HepG2 (cell line): ENCODE results near the gene CD7. TPM values are rescaled to one million over a fixed set of nuclear protein-coding genes. Genes with fewer than 3 reads are reported as not detected.

ENCODE experiments used
- ATF1 ChIP-seq: IDR thresholded peaks from 2 replicates; pipeline ENCODE4 v1.6.1; 2016; ENCODE audit warnings: mild to moderate bottlenecking, control low read depth
- BATF2 ChIP-seq: sonication (generic); formaldehyde crosslinking; IDR thresholded peaks from 2 replicates; pipeline ENCODE4 v1.8.0; 2022; ENCODE audit warnings: mild to moderate bottlenecking, missing genetic modification reagents, moderate library complexity
- CBX1 ChIP-seq: IDR thresholded peaks from one replicate; pipeline ENCODE4 v1.6.1; 2016; ENCODE audit warnings: antibody characterized with exemption, low read depth
- CSRNP1 ChIP-seq: sonication (generic); formaldehyde crosslinking; IDR thresholded peaks from 2 replicates; pipeline ENCODE4 v1.8.1; 2023; ENCODE audit warnings: mild to moderate bottlenecking, missing genetic modification reagents
- HBP1 ChIP-seq: IDR thresholded peaks from 2 replicates; pipeline ENCODE4 v1.6.1; 2016; ENCODE audit warnings: low read depth, control low read depth
- NR0B2 ChIP-seq: sonication (generic); formaldehyde crosslinking; IDR thresholded peaks from 2 replicates; pipeline ENCODE4 v1.4.0; 2020; ENCODE audit warnings: mild to moderate bottlenecking, missing genetic modification reagents
- REL ChIP-seq: sonication (generic); formaldehyde crosslinking; conservative IDR thresholded peaks from 2 replicates; pipeline ENCODE4 v1.8.0; 2022; ENCODE audit warnings: mild to moderate bottlenecking, missing genetic modification reagents, moderate library complexity
- RFXAP ChIP-seq: sonication (generic); formaldehyde crosslinking; IDR thresholded peaks from 2 replicates; pipeline ENCODE4 v1.4.0; 2020; ENCODE audit warnings: missing genetic modification reagents, borderline replicate concordance
- TAF1 ChIP-seq: sonication (generic); formaldehyde crosslinking; IDR thresholded peaks from 2 replicates; pipeline ENCODE4 v1.4.0; 2020; ENCODE audit warnings: missing genetic modification reagents
- ZBTB39 ChIP-seq: sonication (generic); formaldehyde crosslinking; IDR thresholded peaks from 2 replicates; pipeline ENCODE4 v1.5.0; 2020; ENCODE audit warnings: missing genetic modification reagents
- ZFY ChIP-seq: sonication (generic); formaldehyde crosslinking; IDR thresholded peaks from 2 replicates; pipeline ENCODE4 v1.4.0; 2020; ENCODE audit warnings: missing genetic modification reagents
- ZNF280B ChIP-seq: sonication (generic); formaldehyde crosslinking; IDR thresholded peaks from 2 replicates; pipeline ENCODE4 v1.5.0; 2020; ENCODE audit warnings: missing genetic modification reagents, mild to moderate bottlenecking, borderline replicate concordance
- ZNF33B ChIP-seq: sonication (generic); formaldehyde crosslinking; IDR thresholded peaks from 2 replicates; pipeline ENCODE4 v1.5.1; 2020; ENCODE audit warnings: mild to moderate bottlenecking, missing genetic modification reagents
- ZNF761 ChIP-seq: sonication (generic); formaldehyde crosslinking; conservative IDR thresholded peaks from 2 replicates; pipeline ENCODE4 v1.4.0; 2020; ENCODE audit warnings: mild to moderate bottlenecking, missing genetic modification reagents
- polyA plus RNA-seq, 8 experiments: library from polyadenylated mRNA; depleted of rRNA in 3 of 8; stranded (reverse) in 7 of 8; unstranded in 1 of 8; fragments of >200 nt; fragmentation: Illumina TruSeq in 4 of 8; extraction: Trizol in 4 of 8; gene quantifications; 2 replicates each; pipeline versions ENCODE4 v1.2.1 to v1.2.3, GENCODE V29; 2011 to 2016; ENCODE audit warnings: low read depth in 4 of 8, missing spikeins in 1 of 8, mixed read lengths in 1 of 8; ENCODE audit not compliant: insufficient read depth in 1 of 8
- total RNA-seq, 5 experiments: library from RNA; depleted of rRNA; stranded (reverse); fragments of >200 nt; fragmentation: Illumina TruSeq; extraction: Trizol; gene quantifications; 2 replicates each; pipeline ENCODE4 v1.2.3, GENCODE V29; 2016; ENCODE audit warnings: low read depth in 1 of 5

The CD7 gene
- total and polyA plus RNA-seq, 2 of the 13 experiments (the other 11 are each of a cell fraction or from before 2014, with no cell fraction given): 67.6 to 76.4 TPM

- TF ChIP-seq CBX1 (peak; percentile 46), ZNF761 (CRISPR knock-in tag) (0 out of 2 replicates have a peak, but pooled peaks have one; percentile 31), ZFY (CRISPR knock-in tag) (peak; percentile 76), CSRNP1 (peak; percentile 76; the same call in 1 of the 2 replicates), ATF1 (CRISPR knock-in tag) (no peak), BATF2 (CRISPR knock-in tag) (no peak), REL (0 out of 2 replicates have a peak, but pooled peaks have one; percentile 14), NR0B2 (CRISPR knock-in tag) (peak; percentile 74; the same call in 1 of the 2 replicates), HBP1 (CRISPR knock-in tag) (no peak), ZNF33B (CRISPR knock-in tag) (peak; percentile 27; the same call in 1 of the 2 replicates), ZBTB39 (CRISPR knock-in tag) (peak; percentile 40; the same call in 1 of the 2 replicates), TAF1 (CRISPR knock-in tag) (no peak), ZNF280B (CRISPR knock-in tag) (peak; percentile 12; the same call in 1 of the 2 replicates), RFXAP (peak; percentile 35; the same call in 1 of the 2 replicates)
Observed at GRCh38 chr17:82317394-82318168, at the start of gene CD7 (continued).
